ENCODE data around the gene PDSS2.

Gene PDSS2

GRCh38 chr6:107185391-107185970 lies 273.9 kb downstream of the PDSS2 start:
- Histone ChIP-seq H3K36me3 (ENCODE audit: control insufficient read depth in 1 of 2, insufficient read depth in 2 of 2, low read depth in 1 of 2, low read length in 2 of 2) (peaks cover 0 to 3% of the 10 kb centered on the region in 2 experiments), H3K27me3 (ENCODE audit: control insufficient read depth in 1 of 2, insufficient read depth in 1 of 2, low read length in 2 of 2) (no peaks in the 10 kb centered on the region), H3K4me3 (ENCODE audit: insufficient read depth in 1 of 2, low read depth in 1 of 2, low read length in 2 of 2) (no peak overlapping the region), H4K8ac (ENCODE audit: low read length) (no peak overlapping the region), H3K18ac (ENCODE audit: low read depth in 1 of 2, low read length in 2 of 2) (no peak overlapping the region), H2BK120ac (ENCODE audit: low read depth, low read length) (no peak overlapping the region), H3K79me1 (replicated peaks; ENCODE audit: low read length, poor library complexity, severe bottlenecking) (no peaks in the 10 kb centered on the region), H2BK5ac (ENCODE audit: low read depth, low read length, poor library complexity, severe bottlenecking) (no peak overlapping the region), H4K91ac (ENCODE audit: low read length) (no peak overlapping the region), H3K4ac (ENCODE audit: low read depth in 1 of 2, low read length in 2 of 2) (no peak overlapping the region), H3K4me1 (ENCODE audit: control insufficient read depth, insufficient read depth, low read depth, low read length) (no peaks in the 10 kb centered on the region), H3K23ac (ENCODE audit: low read length in 2 of 2) (no peak overlapping the region), H3K4me2 (ENCODE audit: low read length, poor library complexity, severe bottlenecking) (no peak overlapping the region), H2BK15ac (ENCODE audit: low read depth, poor library complexity, severe bottlenecking) (no peak overlapping the region), H3K9ac (ENCODE audit: low read length) (no peak overlapping the region), H2AFZ (ENCODE audit: low read depth, low read length) (no peak overlapping the region), H2BK12ac (ENCODE audit: low read length in 2 of 2) (no peak overlapping the region), H2AK5ac (ENCODE audit: low read length, severe bottlenecking) (no peak overlapping the region), H3K14ac (ENCODE audit: low read length in 2 of 2) (no peak overlapping the region), H3K27ac (ENCODE audit: low read length, poor library complexity, severe bottlenecking) (no peak overlapping the region), H3K9me3 (ENCODE audit: control insufficient read depth, low read length) (no peaks in the 10 kb centered on the region)
- peak; percentile 14 for DNase-seq
- WGBS, result 65% methylated on average over 5 of the region's 9 CpGs

GRCh38 chr6:107184435-107184834 lies 274.9 kb downstream of the PDSS2 start:
- Histone ChIP-seq H3K36me3 (ENCODE audit: control insufficient read depth in 1 of 2, insufficient read depth in 2 of 2, low read depth in 1 of 2, low read length in 2 of 2) (peaks cover 0 to 3% of the 10 kb centered on the region in 2 experiments), H2BK12ac (ENCODE audit: low read length in 2 of 2) (no peak overlapping the region), H3K23ac (ENCODE audit: low read length in 2 of 2) (no peak overlapping the region), H3K14ac (ENCODE audit: low read length in 2 of 2) (no peak overlapping the region), H3K27ac (ENCODE audit: low read length, poor library complexity, severe bottlenecking) (no peak overlapping the region), H2BK5ac (ENCODE audit: low read depth, low read length, poor library complexity, severe bottlenecking) (no peak overlapping the region), H3K4ac (ENCODE audit: low read depth in 1 of 2, low read length in 2 of 2) (no peak overlapping the region), H2AK5ac (ENCODE audit: low read length, severe bottlenecking) (no peak overlapping the region), H3K4me1 (ENCODE audit: control insufficient read depth, insufficient read depth, low read depth, low read length) (no peaks in the 10 kb centered on the region), H3K27me3 (ENCODE audit: control insufficient read depth in 1 of 2, insufficient read depth in 1 of 2, low read length in 2 of 2) (no peaks in the 10 kb centered on the region), H3K18ac (ENCODE audit: low read depth in 1 of 2, low read length in 2 of 2) (no peak overlapping the region), H3K4me3 (ENCODE audit: insufficient read depth in 1 of 2, low read depth in 1 of 2, low read length in 2 of 2) (no peak overlapping the region), H3K9ac (ENCODE audit: low read length) (no peak overlapping the region), H4K91ac (ENCODE audit: low read length) (no peak overlapping the region), H3K9me3 (ENCODE audit: control insufficient read depth, low read length) (no peaks in the 10 kb centered on the region), H3K79me1 (replicated peaks; ENCODE audit: low read length, poor library complexity, severe bottlenecking) (no peaks in the 10 kb centered on the region), H3K4me2 (ENCODE audit: low read length, poor library complexity, severe bottlenecking) (no peak overlapping the region), H2BK15ac (ENCODE audit: low read depth, poor library complexity, severe bottlenecking) (no peak overlapping the region), H2AFZ (ENCODE audit: low read depth, low read length) (no peak overlapping the region), H2BK120ac (ENCODE audit: low read depth, low read length) (no peak overlapping the region), H4K8ac (ENCODE audit: low read length) (no peak overlapping the region)
- WGBS, result no CpG with 5 or more reads among the region's 1 CpG
- no peak for DNase-seq

- H3K36me3 ChIP-seq (ENCODE audit: control insufficient read depth in 1 of 2, insufficient read depth in 2 of 2, low read depth in 1 of 2, low read length in 2 of 2), result no peaks in the 10 kb centered on the region
- H2AK5ac ChIP-seq (ENCODE audit: low read length, severe bottlenecking), result no peak overlapping the region
- H2AFZ ChIP-seq (ENCODE audit: low read depth, low read length), result no peak overlapping the region
- no peak overlapping the region for H4K8ac ChIP-seq (ENCODE audit: low read length)
- no peak for DNase-seq
- no peak overlapping the region for H3K9ac ChIP-seq (ENCODE audit: low read length)
- no peak overlapping the region for H3K23ac ChIP-seq (ENCODE audit: low read length in 2 of 2)
- H3K18ac ChIP-seq (ENCODE audit: low read depth in 1 of 2, low read length in 2 of 2), result no peak overlapping the region
- H3K4me3 ChIP-seq (ENCODE audit: insufficient read depth in 1 of 2, low read depth in 1 of 2, low read length in 2 of 2), result no peak overlapping the region
- H3K9me3 ChIP-seq (ENCODE audit: control insufficient read depth, low read length), result no peaks in the 10 kb centered on the region
- WGBS, result 100% methylated on average over 1 of the region's 2 CpGs
- no peak overlapping the region for H3K14ac ChIP-seq (ENCODE audit: low read length in 2 of 2)
- no peak overlapping the region for H3K4me2 ChIP-seq (ENCODE audit: low read length, poor library complexity, severe bottlenecking)
- H2BK5ac ChIP-seq (ENCODE audit: low read depth, low read length, poor library complexity, severe bottlenecking), result no peak overlapping the region
- H3K27ac ChIP-seq (ENCODE audit: low read length, poor library complexity, severe bottlenecking), result no peak overlapping the region
- H3K27me3 ChIP-seq (ENCODE audit: control insufficient read depth in 1 of 2, insufficient read depth in 1 of 2, low read length in 2 of 2), result no peaks in the 10 kb centered on the region
- H3K4me1 ChIP-seq (ENCODE audit: control insufficient read depth, insufficient read depth, low read depth, low read length), result no peaks in the 10 kb centered on the region
- no peak overlapping the region for H4K91ac ChIP-seq (ENCODE audit: low read length)
- no peaks in the 10 kb centered on the region for H3K79me1 ChIP-seq (replicated peaks; ENCODE audit: low read length, poor library complexity, severe bottlenecking)
- no peak overlapping the region for H2BK120ac ChIP-seq (ENCODE audit: low read depth, low read length)
- H2BK15ac ChIP-seq (ENCODE audit: low read depth, poor library complexity, severe bottlenecking), result no peak overlapping the region
- H3K4ac ChIP-seq (ENCODE audit: low read depth in 1 of 2, low read length in 2 of 2), result no peak overlapping the region
- no peak overlapping the region for H2BK12ac ChIP-seq (ENCODE audit: low read length in 2 of 2)
These were observed 279.3 kb downstream of the PDSS2 start for GRCh38 chr6:107180099-107180498.

GRCh38 chr6:107179004-107179403 lies 280.4 kb downstream of the PDSS2 start:
- H4K91ac ChIP-seq (ENCODE audit: low read length), result no peak overlapping the region
- no peak overlapping the region for H3K18ac ChIP-seq (ENCODE audit: low read depth in 1 of 2, low read length in 2 of 2)
- H2BK15ac ChIP-seq (ENCODE audit: low read depth, poor library complexity, severe bottlenecking), result no peak overlapping the region
- no peak overlapping the region for H2BK120ac ChIP-seq (ENCODE audit: low read depth, low read length)
- H3K79me1 ChIP-seq (replicated peaks; ENCODE audit: low read length, poor library complexity, severe bottlenecking), result no peaks in the 10 kb centered on the region
- H3K36me3 ChIP-seq (ENCODE audit: control insufficient read depth in 1 of 2, insufficient read depth in 2 of 2, low read depth in 1 of 2, low read length in 2 of 2), result no peaks in the 10 kb centered on the region
- no peak overlapping the region for H3K4me2 ChIP-seq (ENCODE audit: low read length, poor library complexity, severe bottlenecking)
- no peaks in the 10 kb centered on the region for H3K9me3 ChIP-seq (ENCODE audit: control insufficient read depth, low read length)
- no peak overlapping the region for H3K4ac ChIP-seq (ENCODE audit: low read depth in 1 of 2, low read length in 2 of 2)
- no peak overlapping the region for H2AK5ac ChIP-seq (ENCODE audit: low read length, severe bottlenecking)
- no peak overlapping the region for H4K8ac ChIP-seq (ENCODE audit: low read length)
- H2AFZ ChIP-seq (ENCODE audit: low read depth, low read length), result no peak overlapping the region
- 97% methylated on average over 2 of the region's 5 CpGs for WGBS
- H2BK12ac ChIP-seq (ENCODE audit: low read length in 2 of 2), result no peak overlapping the region
- H3K27me3 ChIP-seq (ENCODE audit: control insufficient read depth in 1 of 2, insufficient read depth in 1 of 2, low read length in 2 of 2), result no peaks in the 10 kb centered on the region
- no peak overlapping the region for H3K4me3 ChIP-seq (ENCODE audit: insufficient read depth in 1 of 2, low read depth in 1 of 2, low read length in 2 of 2)
- no peaks in the 10 kb centered on the region for H3K4me1 ChIP-seq (ENCODE audit: control insufficient read depth, insufficient read depth, low read depth, low read length)
- DNase-seq, result peak; percentile 15
- H3K9ac ChIP-seq (ENCODE audit: low read length), result no peak overlapping the region
- no peak overlapping the region for H2BK5ac ChIP-seq (ENCODE audit: low read depth, low read length, poor library complexity, severe bottlenecking)
- no peak overlapping the region for H3K23ac ChIP-seq (ENCODE audit: low read length in 2 of 2)
- H3K14ac ChIP-seq (ENCODE audit: low read length in 2 of 2), result no peak overlapping the region
- no peak overlapping the region for H3K27ac ChIP-seq (ENCODE audit: low read length, poor library complexity, severe bottlenecking)
